HG03196 (cell line): ENCODE data around the gene SPINK8.
A peak's percentile ranks its signal among the peaks of the same experiment; 100 is the strongest.
"Not testable (repeated sequence)": the region's sequence is repeated elsewhere in the genome, so short reads cannot be mapped to it uniquely, and the experiment has no call there.

ENCODE experiments used
- ATAC-seq: cut with Tn5 transposase; IDR thresholded peaks from one replicate; pipeline ENCODE4 v1.9.1; 2021; ENCODE audit not compliant: unreplicated experiment

SPINK8 gene

DNA sequence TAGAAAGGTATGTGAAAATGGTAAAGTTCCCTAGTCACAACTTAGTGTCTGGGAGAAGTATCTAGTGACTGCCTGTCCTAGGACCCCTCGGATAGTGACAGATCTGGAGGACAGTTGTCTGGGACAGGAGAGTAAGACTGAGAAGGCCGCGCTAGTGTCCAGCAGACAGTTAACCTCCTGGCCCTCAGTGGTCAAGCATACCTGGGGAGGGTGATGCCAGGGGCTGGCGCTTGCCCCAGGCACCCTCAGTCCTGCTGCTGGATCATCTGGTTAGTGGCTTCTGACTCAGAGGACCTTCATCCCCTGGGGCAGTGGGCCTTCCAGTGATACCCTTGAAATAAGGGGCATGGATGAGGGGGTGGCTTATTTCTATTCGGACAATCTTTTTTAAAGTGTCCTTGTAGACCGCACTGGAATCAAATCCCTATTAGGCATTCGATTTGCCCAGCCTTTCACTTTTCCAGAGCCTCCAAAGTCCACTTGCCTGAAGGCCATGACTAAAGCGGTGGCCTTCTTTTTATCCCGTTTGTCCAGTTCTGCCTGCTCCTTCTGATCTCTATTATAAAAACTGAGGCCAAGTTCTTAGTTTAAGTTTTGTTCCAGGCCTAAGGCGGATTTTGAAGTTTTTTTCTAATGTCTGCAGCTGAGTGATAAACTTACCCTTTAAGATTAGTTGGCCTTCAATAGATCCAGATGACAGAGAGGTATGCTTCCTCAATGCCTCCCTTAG is 1.6 kb downstream of the SPINK8 start:
- ATAC-seq, result not testable (repeated sequence)

DNA sequence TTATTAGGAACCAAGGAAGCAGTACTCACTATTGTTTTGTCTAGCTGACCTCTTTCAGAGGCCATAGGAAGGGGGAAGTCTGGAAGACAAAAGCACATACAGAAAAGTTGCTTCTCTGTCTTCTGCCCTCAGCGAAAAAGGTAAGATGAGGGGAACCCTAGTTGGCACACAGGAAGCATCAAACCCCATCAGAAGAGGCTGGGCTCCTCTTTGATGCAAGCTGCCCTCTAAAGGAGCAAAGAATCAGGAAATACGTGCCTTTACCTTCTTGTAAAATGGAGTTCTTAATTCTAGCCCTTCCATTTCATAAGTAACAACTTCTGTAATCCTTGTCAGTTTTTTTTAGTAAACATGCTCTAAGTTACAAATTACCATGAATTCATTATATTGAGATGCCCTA is 12.5 kb downstream of the SPINK8 start:
- no peak for ATAC-seq

DNA sequence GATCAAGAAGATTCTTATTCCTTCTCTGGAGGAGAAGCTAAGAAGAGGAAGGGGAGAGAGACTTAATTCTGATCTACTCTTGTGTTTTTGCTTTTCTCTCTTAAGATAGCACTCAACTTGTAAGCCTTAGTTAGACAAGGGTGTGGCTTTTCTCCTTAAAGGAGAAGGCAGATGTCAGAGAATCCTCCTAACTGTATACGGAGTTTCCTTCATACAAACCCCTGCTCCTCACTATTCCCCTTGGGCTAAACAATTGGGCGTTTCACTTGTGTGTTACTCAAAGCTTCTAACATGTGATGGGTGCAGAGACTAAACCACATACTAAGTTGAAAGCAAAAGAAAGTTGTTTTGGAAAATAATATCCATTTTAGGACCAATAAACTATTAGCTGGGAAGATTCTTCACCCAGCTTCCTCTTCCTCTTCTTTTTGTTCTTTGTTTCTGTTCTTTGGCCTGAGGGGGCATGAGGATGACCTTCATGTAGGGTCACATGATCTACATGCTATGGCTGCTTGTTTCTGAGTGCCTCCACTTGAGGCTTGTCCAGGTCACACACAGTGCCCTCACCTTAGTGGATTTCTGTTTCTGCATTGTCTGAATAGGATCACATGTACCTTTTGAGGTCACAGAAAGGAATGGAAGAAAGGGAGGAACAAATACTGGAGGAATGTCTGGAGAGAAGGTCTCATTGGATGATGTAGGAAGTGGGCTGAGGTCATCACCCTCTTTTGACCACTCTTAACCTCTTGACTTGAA is 14.6 kb downstream of the SPINK8 start:
- no peak for ATAC-seq

DNA sequence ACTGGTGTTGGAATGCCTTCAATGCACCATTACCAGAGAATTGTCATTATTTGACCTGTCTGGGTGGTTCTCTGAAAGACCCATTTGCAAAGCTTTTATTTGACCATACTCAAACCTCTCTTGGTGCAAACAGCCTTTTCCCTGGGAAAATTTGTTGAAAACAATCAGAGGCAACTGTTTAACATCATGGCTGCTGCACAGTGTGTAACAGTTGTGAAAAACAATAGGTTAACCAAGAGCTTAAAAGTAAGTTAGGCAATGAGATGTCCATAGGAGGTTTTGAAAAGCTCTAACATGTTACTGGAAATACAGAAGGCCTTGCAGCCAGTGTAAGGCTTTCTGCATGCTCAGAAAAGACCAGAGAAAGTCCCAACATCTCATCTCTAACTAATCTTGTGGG is 18.9 kb downstream of the SPINK8 start:
- ATAC-seq, result no peak

DNA sequence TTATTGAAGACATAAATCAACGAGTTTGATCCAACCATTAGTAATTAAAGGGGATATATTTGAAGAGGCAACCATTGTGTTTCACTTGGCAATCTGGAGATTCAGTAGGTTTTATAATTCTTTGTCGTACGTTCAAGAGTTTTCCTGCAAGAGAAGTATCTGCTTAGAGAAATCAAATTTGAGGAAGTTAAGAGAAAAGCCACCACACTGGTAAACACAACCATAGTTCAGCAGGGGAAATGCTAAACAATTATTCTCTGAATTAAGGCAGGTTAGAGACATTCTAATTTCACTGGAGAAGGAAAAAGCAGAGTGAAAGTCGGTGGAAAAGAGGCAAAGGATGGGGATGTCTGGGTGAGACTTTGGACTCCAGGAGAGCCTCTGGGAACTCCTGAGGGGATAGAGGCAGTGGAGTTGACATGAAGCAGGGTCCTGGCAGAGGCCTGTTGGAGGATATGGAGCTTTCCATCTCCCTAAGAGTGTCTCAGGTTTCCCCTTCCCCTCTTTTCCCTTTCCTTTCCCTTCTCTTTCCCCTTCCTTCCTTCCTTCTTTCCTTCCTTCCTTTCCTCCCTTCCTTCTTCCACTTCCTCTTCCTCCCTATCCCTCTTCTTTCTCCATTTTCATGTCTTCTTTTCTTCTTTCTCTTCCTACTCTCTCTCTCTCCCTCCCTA is 26.5 kb downstream of the SPINK8 start:
- ATAC-seq, result no peak

DNA sequence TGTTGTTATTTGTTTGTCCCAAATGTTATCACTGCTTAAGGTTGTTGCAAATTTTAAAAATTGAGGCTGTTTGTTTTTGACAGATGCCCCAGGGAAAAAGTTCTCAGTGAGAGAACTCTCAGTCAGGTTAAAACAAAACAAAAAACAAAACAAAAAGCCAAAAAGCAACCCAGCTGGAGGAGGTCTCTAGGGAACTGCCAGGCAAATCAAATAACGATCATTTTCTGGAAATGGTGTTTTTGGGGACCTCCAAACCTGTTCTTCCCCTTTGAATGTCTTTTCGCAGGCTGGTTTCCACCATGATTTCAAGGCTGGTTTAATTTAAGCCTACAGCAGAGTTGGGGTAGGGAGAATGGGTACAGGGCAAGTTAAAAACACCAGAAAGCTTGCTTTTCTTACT is 27.2 kb downstream of the SPINK8 start:
- ATAC-seq, result no peak

DNA sequence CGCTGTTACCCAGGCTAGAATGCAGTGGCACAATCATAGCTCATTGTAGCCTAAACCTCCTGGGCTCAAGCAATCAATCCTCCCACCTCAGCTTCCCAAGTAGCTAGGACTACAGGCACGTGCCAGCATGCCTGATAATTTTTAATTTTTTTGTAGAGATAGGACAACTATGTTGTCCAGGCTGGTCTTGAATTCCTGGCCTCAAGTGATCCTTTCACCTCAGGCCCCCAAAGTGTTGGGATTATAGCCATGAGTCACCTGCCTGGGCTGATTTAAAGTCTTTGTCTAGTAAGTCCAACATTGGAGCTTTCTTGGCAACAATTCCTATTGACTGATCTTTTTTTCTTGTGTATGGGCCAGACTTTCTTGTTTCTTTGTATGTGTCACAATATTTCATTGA is 28.1 kb downstream of the SPINK8 start:
- ATAC-seq, result no peak

DNA sequence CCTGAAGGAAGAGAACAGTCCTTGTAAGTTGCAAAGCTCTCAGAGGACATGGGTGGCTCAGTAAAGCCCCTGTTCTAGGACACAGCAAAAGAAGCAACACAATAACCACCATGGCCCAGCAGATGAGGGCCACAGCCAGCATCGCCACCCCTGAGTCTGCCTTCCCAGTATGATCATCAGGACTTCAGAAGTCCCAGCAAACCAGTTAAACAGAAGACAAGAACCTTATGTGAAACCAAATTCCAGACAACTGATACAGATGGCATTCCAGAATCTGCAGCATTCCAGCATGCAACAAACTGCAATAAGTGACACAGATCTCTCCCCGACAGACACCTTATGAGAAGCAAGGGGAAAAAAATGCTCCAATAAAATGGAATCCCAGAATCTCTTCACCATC is 30.4 kb downstream of the SPINK8 start:
- no peak for ATAC-seq

DNA sequence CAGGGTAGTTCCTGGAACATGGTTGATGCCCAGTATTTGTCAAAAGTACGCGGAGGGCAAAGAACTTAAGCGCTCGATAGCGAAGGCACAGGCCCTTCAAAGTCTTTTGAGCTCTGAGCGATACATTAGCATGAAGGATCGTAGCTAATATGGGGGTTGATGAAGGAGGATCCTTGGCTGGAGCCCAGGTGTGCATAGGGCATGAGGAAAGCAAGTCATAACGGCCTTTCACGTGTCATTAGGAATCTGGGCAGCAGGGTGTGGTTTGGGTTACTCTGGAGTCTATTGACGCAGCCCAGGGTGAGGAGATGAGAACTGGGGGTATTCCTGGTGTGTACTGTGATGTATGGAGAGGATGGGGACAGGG is 31.7 kb downstream of the SPINK8 start:
- no peak for ATAC-seq

DNA sequence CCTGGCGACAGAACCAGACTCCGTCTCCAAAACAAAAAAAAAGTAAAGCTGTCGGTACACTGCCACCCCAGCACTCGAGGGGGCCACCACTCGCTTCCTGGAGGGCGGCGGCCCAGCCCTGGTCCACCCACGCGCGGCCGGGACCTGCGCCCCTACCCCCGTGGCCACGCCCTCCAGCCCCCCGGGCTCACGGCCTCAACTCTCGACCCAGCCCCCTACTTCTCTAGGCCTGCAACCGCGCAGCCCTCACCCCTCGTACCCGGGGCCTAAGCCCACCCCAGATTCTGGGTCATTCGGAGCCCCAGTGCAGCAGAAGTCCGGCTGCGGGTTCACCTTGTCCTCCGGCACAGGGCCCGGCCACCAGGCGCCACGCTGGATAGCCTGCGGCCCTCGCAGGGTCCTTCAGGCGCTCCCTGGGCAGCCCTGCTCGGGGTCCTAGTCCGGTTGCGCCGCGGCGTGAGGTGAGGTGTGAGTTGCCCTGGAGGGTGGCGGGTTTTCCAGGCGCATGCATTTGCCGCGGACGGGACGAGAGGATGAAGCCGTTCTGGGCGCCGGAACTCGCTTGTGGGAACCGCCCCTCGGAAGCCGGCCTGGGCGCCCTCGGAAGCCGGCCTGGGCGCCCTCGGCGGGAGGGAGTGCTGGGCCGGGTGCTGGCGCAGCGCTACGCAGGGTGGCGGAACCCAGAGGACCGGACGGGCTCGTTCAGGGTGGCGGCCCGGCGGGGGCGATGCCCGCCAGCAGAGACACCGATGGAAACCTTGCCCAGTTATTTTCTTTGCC is 32.3 kb downstream of the SPINK8 start, which contains the start of gene NME6:
Gene NME6, minus strand, starts transcription at position 348 of the 780 bp plus-strand sequence.
- peak; percentile 77 for ATAC-seq

DNA sequence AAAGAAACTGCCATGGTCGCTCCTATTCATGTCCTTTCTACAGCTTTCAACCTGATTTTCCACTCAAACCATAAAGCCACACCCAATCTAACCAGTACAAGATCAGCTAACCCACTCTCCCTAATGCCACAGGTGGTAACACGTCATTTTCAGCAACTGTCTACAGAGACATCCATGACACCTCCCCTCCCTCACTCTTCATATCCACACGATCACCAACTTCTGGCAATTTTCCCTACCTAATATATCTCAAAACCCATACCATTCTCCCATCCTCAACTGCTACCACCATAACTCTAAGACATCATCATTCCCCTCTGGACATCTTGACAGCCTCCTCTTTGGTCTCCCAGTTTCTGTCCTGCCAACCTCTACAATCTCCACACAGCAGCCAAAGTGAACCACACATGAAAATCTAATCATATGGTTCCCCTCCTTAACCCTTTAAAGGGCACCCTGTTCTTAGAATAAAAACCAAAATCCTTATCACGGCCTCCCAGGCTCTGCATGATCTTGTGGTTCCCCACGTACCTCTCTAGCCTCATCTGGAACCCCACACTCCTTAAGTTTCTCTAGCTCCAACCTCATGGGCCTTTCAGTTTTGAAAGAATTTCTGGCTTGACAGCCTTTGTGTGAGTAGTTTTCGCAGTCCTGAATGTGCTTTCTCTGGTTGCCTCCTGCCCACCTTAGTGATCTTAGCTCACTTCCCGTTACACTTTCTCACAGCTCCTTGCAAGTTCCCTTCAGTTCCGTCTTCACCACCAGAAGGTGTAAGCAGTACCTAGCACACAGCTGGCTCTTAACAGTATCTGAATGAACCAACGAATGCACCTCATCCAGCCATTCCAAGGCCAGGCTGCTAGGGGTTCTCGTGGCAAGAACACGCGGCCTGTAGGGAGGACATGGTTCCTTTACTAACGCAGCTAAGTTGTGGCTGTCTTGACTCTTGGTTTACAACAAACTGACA is 33.4 kb downstream of the SPINK8 start:
- peak; percentile 52 for ATAC-seq

DNA sequence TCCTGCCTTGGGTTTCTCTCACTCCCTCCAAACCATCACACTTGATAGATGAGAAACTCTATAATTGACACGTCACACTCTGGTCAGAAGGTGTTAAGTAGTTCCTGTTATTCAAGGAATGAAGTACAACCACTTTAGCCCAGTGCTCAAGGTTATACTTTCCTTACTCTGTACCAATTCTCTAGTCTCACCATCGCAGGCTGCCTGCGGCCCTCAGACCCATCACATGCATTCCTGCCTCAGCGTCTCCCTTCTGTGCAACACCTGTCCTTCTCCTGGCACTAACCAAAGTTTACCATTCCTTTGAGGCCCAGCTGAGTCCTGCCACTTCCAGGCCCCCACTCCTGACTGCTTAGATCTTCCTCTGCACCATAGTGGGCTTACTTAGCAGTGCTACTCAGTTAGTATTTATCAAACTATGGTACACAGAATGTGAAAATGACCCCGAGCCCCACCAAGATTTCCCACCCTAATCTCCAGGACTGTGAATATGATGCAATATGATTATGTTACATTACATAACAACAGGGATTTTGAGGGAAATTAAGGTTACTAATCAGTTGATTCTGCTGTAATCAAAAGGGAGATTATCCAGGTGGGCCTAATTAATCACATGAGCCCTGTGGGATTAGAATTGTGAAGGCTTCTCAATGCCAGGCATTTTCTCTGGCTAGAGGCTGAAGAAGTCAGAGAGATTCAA is 36.2 kb downstream of the SPINK8 start:
- no peak for ATAC-seq

DNA sequence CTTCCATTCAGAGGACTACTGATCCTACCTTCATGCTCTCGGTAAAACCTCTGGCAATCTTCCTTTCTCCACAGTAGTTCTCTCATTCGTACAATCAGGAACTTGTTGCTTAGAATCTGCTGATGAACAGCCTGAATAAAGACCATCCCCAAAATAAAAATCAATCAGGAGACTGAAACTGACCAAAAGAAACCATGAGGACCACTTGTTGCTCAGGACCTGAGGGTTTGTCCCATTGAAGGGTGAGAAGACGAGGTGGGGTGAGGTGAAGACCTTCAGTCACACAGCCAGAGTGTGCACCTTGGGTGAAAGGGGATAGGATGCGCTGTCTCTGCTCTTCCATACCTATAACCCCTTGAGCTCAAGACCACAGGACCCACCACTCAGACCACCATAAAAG is 36.8 kb downstream of the SPINK8 start:
- no peak for ATAC-seq

DNA sequence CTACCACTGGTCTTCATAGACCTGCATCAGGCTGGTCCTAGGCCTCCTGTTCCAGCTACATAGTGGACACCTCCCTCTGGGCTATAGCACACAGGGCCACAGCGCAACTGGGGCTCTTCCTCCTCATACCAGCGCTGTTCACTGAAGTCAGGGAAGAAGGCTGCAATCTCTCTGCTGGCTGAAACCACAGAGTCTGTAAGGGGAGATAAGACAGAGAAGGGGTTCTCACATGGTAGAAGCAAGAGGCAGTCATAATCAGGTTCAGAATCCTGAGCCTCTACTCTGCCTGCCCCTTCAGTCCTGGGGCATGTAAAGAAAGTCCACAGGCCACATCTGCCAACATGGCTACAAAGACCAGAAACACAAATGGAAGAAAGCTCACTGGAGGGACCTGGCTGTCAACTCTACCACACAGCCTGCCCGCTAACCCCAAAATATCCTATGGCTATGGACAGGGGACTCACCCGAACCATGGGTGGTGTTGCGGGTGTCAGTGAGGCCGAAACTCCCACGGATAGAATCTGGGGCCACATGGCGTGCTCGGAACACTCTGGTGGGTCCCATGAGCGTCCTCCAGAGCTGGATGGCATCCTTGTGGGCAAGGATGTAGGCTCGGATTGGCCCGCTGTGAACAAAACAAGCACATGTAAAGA is 38.7 kb downstream of the SPINK8 start:
- ATAC-seq, result no peak

DNA sequence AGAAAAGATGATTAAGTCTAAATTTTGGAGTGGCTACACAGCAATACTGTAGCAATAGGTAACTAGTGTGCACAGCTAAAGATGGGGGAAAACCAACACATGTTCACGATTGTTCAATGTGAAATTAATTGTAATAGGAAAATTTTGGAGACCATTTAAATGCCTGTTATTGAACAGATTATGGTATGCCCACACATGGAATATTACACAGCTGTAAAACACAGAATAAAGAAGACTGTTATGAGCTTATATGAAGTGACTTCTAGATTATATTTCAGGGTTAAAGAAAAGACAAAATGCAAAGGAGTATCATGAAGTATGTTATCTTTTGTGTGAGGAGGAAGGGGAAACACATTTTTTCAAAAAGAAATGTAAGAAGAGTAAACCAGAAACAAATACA is 43.8 kb downstream of the SPINK8 start:
- no peak for ATAC-seq

DNA sequence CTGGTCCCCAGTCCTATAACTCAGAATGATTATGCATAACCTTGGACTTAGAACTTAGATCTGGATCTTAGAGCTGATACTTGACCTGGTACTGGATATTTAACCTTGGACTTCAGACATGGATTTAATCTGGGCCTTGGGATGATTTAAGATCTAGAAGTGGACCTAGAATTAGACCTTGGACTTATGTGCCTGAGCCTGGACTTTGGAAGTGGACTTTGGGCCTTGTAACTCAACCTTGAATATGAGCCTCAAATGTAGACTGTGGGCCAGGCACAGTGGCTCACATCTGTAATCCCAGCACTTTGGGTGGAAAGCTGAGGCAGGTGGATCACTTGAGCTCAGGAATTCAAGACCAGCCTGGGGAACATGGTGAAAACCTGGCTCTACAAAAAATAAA is 46.4 kb downstream of the SPINK8 start:
- no peak for ATAC-seq

DNA sequence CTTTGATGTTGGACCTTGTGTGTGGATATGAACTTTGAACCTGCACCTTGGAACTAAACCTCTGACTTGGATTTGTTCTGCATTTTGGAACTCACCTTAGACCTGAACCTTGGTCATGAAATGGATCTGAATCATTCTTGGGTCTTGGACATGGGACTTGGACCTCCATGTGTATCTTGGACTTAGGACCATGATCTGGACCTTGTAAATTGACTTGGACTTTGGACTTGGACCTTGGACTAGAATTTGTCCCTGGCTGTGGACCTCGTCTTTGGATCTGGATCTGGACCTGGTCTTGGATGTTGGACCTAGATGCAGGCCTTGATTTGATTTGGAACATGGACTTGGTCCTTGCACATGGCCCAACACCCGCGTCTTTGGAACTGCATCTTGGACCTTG is 47.2 kb downstream of the SPINK8 start:
- no peak for ATAC-seq

DNA sequence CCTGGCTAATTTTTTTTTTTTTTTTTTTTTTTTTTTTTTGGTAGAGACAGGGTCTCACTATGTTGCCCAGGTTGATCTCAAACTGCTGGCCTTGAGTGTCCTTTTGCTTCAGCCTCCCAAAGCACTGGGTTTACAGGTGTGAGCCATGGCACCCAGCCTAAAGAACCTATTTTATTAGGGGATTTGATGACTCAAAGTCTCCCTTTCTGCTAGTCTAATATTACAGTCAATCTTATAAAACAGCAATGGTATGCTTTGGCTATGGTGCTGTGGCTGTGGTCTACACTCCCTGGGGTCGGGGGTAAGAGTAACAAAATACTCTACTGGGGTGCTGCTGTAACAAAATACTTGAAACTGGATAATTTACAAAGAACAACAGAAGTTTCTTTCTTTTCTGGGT is 47.8 kb downstream of the SPINK8 start:
- ATAC-seq, result no peak

DNA sequence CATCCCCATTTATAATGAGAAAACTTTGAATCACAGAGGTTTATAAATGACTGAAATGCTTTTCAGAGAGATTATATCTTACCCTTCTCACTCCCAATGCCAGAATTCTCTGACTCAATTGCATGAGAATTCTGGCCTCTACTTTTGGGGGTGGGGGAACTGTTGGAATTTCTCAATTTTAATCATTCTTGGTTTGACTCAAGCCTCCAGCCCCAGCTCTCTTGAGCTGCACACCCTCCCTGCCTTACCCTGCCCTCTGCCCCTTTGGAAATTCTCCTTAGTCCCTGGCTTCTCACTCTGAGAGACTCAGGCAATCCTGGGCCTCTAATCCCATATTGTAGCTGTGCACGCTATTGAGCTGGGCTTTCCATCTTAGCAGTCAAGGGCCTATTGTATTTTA is 48.3 kb downstream of the SPINK8 start:
- ATAC-seq, result no peak
